ENCODE results near the gene TMEM100.

Gene TMEM100

DNA sequence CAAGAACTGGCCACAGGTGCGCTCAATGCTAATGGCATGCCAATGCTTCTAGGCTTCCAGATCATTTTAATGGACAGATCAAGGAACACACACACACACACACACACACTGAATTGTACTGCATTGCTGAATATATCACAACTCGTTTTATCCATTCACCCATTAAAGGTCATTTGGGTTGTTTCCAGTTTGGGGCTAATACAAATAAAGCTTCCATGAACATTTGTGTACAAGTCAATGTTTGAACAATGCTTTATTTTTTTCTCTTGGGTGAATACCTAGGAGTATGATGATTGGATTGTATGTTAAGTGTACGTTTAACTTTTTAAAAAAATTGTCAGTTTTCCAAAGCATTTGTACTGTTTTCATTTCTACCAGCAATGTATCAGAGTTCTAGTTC, 24.5 kb upstream of the TMEM100 start:
- intact Hi-C loops (cut with DNase I): no loop called here
- DNase-seq: no peak

DNA sequence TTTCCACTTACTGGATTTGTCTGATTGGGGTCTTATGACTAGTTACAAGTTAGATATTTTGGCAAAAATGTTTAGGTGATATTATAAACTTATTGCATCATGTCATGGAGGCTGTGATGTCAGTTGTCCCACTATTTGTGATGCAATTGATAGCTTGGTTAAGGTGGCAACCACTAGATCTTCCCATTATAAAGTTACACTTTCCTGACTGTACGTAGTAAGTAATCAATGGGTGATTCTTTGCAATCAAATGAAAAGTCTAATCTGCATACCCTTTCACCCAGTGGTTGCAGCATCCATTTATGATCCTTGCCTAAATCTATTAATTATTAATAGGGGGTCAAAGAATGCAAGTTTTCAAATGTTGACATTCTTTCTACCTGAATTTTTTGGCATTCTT, 23.8 kb upstream of the TMEM100 start:
- intact Hi-C loops (cut with DNase I): no loop called here

GRCh38 chr17:55745258-55745657, 22.6 kb upstream of the TMEM100 start:
- no peak for DNase-seq
- intact Hi-C loops (cut with DNase I): no loop called here

More for the DNA sequence above, 23.8 kb upstream of the TMEM100 start:
- no peak for DNase-seq

- no peak for DNase-seq
- intact Hi-C loops (cut with DNase I): no loop called here
Measured at GRCh38 chr17:55743103-55743679, 20.5 kb upstream of the TMEM100 start.

DNA sequence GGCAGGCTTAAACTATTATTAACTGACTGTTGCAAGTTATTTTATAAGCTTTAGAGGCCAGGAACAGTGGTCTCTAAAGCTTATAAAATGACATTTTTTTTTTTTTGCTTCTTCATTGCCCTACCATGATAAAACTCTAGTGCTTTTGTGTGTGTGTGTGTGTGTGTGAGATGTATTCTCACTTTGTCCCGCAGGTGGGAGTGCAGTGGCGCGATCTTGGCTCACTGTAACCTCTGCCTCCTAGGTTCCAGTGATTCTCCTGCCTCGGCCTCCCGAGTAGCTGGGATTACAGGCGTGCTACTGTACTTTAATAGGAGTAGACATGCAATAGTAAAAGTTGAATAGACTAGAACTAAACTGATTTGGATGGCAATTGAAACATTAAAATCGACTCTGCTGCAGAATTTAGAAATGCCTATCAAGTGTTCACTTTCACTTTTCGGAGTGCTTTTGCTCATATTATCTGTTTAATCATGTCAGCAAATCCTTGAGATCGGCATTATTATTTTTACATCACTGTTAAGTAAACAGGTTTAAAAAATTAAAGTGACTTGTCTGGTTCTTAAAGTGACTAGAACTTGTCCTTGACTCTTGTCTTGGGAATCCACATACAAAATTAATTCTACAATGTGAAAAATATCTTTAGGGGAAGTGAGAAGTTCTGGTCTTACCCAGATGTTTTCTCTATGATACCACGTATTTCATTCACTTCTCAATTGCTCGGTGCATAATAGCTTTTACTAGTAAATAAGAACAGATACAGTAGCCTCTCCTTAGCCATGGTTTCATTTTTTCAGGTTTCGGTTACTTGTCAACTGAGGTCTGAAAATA, 19.8 kb upstream of the TMEM100 start:
- intact Hi-C loops (cut with DNase I): no loop called here
- no peak for DNase-seq

- DNase-seq: no peak
- intact Hi-C loops (cut with DNase I): no loop called here
Measured at GRCh38 chr17:55741356-55741700, 18.7 kb upstream of the TMEM100 start.

- intact Hi-C loops (cut with DNase I): no loop called here
Measured at GRCh38 chr17:55740511-55741355, 18.1 kb upstream of the TMEM100 start.

DNA sequence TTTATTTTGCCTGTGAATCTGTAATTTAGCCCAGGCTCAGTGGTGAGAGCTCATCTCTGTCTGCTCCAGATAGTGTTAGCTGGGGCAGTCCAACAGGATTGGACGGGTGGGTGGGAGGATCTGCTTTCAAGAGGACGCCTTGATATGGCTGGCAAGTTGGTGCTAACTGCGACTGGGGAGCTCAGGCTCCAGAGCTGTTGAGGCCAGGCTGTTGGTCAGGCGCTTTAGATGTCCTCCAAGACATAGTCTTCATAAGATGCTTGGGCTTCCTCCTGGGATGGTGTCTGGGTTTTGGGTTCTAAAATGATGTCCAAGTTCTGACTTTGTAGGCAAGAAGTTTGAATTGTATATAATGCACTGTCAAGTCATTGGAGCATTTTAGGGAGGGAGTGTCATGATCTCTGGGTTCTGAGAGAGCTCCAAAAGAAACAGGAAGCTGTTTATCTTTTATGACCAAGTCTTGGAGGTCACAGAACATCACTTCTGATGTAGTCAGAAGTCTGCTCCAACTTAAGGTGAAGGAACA, 15.4 kb upstream of the TMEM100 start:
- intact Hi-C loops (cut with DNase I): no loop called here
- no peak for DNase-seq

More at GRCh38 chr17:55740511-55741355, 18.1 kb upstream of the TMEM100 start:
- DNase-seq: no peak

GRCh38 chr17:55735731-55736405, 13.2 kb upstream of the TMEM100 start:
- intact Hi-C loops (cut with DNase I): no loop called here
- peak in 10 of 42 donors; percentile 25 to 53 (median 38) for DNase-seq

- intact Hi-C loops (cut with DNase I): no loop called here
- DNase-seq: no peak
Measured at GRCh38 chr17:55734128-55734781, 11.6 kb upstream of the TMEM100 start.

DNA sequence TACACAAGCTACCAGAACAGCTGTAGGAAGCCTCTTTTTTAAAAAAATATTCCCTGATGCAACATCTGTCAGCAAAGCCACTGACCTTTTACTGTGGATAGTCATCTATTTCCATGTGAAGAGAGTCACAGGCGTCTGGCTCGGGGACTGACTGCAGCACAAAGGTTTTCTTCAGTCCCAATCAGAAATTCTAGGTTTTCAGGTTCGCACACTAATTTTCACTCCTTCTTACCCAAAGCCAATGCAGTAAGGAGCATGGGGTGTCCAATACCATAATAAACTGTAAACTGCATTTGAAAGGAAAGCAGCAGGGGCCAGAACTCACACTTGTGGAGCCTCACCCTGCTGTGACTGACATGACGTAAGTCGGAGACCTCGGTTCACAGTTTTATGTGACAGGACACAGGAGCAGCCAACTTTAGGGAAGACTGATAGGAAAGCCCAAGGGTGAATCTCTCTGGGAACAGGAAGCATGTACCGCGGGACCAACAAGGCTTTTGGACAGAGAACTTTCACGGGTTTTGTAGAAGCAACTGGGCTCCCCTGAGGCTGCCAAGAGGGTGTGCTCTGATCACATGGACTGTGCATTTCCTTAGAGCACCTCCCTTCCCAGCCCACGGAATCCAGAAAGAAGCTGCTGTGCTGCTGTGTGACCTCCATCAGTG, 9.1 kb upstream of the TMEM100 start:
- DNase-seq: peak in 19 of 42 donors; percentile 15 to 53 (median 34)
- intact Hi-C loops (cut with DNase I): no loop called here

DNA sequence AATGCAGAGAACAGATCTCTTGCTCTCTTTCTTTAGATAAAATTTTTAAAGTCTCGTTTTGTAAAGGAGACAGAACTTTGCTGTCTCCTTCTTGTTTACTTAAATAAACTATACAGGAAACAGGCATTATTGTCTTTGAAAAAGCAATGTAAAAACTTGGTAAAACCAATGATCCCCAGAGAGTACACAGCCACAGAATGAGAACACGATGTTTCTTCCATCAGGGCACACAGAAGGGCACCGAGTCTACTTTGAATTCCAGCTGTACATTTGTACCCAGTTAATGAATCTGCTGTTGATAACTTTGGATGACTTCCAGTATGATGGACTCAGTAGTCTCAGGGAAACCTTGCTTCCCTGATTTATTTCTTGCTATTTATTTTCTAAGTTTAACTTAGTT, 8.1 kb upstream of the TMEM100 start:
- DNase-seq: no peak
- intact Hi-C loops (cut with DNase I): no loop called here

DNA sequence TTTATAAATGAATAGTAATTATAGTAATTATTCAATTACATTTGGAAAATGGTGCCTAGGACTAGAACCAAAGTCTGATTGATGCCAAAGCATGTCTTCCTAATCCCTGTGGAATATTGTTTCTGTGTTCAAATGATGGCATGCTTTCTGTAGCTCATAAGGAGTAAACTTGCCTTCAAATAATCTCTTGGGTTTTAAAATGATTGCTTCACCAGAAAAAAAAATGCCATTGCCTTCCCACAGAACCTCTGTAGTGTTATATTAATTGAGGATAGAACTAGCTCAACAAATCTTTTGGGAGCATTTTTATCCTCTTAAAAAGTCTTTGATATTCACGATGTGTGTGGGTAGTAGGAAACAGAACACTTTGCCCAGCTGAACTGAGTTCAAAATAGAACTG, 7.7 kb upstream of the TMEM100 start:
- intact Hi-C loops (cut with DNase I): no loop called here

DNA sequence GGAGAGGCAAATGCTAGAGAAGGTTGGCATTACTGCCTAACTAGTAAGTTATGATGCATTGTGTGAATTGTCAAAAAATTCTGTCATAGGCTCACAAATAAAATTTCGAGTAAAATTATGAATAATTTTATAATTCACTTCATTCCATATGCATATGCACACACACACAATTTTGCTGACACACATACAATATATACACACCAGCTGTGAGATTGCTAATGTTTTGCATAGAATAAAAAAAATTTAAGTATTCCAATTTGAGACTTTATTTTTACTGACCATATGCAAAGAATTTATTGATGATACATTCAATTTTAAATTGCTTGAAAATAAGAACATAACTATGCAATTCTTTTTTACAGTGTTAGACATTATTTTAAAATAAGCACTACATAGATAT, 6.8 kb upstream of the TMEM100 start:
- DNase-seq: no peak
- intact Hi-C loops (cut with DNase I): no loop called here

More for the DNA sequence above, 7.7 kb upstream of the TMEM100 start:
- no peak for DNase-seq

DNA sequence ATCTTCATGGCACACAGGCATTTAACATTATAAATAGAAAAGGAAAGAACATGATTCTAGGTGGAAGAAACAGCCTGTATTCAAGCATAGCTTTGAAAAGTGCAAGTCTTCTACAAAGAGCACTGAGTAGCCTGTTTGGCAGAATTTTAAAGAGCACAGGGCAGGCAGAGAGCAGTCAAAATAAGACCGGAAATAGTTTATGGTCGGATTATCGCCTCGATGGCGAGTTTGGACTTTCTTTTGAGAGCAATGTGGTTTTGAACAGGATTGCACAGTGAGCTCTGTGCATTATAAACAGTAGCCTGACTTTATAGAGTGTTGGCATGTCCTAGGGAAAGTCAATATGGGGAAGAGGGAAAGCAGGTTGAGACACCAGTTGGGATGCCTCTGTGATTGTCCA, 6.2 kb upstream of the TMEM100 start:
- intact Hi-C loops (cut with DNase I): no loop called here
- no peak for DNase-seq

DNA sequence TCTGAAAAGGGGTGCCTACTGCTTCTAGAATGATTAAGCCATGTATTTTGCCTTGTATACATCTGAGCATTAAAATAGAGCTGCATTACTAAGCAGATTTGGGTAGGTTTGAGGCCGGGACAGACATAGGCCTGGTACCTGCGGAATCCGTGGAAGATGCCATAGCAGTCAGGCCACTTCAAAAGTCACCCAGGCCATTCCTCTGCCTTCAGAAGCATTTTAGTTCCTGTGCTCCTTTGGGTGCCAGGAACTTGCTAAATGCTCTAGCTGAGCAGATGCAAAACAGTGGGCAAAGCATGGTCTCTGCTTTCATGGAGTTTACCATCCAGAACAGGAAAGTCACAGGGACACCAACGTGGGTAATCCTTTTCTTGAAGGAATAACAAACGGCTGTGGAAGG, 5.7 kb upstream of the TMEM100 start:
- intact Hi-C loops (cut with DNase I): no loop called here
- DNase-seq: no peak

DNA sequence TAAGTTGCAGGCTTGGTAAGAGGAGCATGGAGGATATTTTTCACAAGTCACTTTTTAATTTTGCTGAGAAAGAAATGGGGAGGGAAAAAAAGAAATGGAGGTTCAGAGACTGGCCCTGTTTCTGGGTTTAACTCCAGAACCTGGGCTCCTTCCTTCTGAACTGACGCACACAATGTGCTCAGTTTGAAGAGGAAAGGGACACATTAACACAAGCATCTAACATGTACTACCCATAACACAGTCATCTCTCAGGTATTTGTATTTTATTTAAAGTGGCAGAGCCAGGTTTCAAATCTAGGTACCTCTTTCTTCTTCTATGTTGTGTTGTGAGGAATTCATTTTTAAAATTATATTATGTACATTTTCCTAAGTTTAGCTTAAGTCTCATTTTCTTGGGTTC, 5.3 kb upstream of the TMEM100 start:
- DNase-seq: no peak
- intact Hi-C loops (cut with DNase I): no loop called here

GRCh38 chr17:55727275-55727674, 4.6 kb upstream of the TMEM100 start:
- DNase-seq: no peak
- intact Hi-C loops (cut with DNase I): no loop called here

All from head of caudate nucleus (tissue), 42 donors.